SK-N-SH treated with all-trans-retinoic acid at 6 μM for 48 hours (cell line): Measurements from ENCODE around the gene PPL.

Experiments used
- ATAC-seq: fragments of 200-7000 bp; cut with Tn5 transposase; 3 replicates; pipeline ENCODE4 v1.9.1; 2020; ENCODE audit warnings: mild to moderate bottlenecking, moderate library complexity
- ARNTL ChIP-seq: fragments of 450-650 bp; formaldehyde crosslinking; IDR thresholded peaks from 2 replicates; pipeline ENCODE4 v1.5.0; 2020; ENCODE audit warnings: low read depth, mild to moderate bottlenecking, moderate library complexity, borderline replicate concordance
- BACH2 ChIP-seq: fragments of 250-450 bp; sonication (Bioruptor Pico); IDR thresholded peaks from 2 replicates; pipeline ENCODE4 v1.9.0; 2021; ENCODE audit warnings: mild to moderate bottlenecking, borderline replicate concordance
- CSDC2 ChIP-seq: fragments of 250-450 bp; sonication (Bioruptor Pico); IDR thresholded peaks from 2 replicates; pipeline ENCODE4 v1.5.0; 2020; ENCODE audit warnings: mild to moderate bottlenecking, moderate library complexity
- CSRNP3 ChIP-seq: fragments of 250-450 bp; sonication (Bioruptor Pico); IDR thresholded peaks from 2 replicates; pipeline ENCODE4 v1.5.1; 2021; ENCODE audit warnings: mild to moderate bottlenecking, moderate library complexity
- OSR1 ChIP-seq: fragments of 250-450 bp; sonication (Bioruptor Pico); IDR thresholded peaks from 2 replicates; pipeline ENCODE4 v1.8.0; 2022; ENCODE audit warnings: moderate library complexity, mild to moderate bottlenecking, inconsistent platforms
- PATZ1 ChIP-seq: fragments of 250-450 bp; sonication (Bioruptor Pico); IDR thresholded peaks from 2 replicates; pipeline ENCODE4 v1.8.0; 2020; ENCODE audit warnings: mild to moderate bottlenecking, moderate library complexity, borderline replicate concordance
- POU6F1 ChIP-seq: fragments of 250-450 bp; sonication (Bioruptor Pico); IDR thresholded peaks from 2 replicates; pipeline ENCODE4 v1.8.0; 2021; ENCODE audit warnings: low read depth, mild to moderate bottlenecking, moderate library complexity, borderline replicate concordance
- PPARA ChIP-seq: fragments of 250-450 bp; sonication (Bioruptor Pico); IDR thresholded peaks from 2 replicates; pipeline ENCODE4 v1.5.0; 2020; ENCODE audit warnings: mild to moderate bottlenecking, borderline replicate concordance
- RARB ChIP-seq: fragments of 250-450 bp; sonication (Bioruptor Pico); IDR thresholded peaks from 2 replicates; pipeline ENCODE4 v1.8.0; 2021; ENCODE audit warnings: mild to moderate bottlenecking, moderate library complexity
- SNAI2 ChIP-seq: fragments of 250-450 bp; sonication (Bioruptor Pico); IDR thresholded peaks from 2 replicates; pipeline ENCODE4 v1.5.0; 2020; ENCODE audit warnings: mild to moderate bottlenecking, moderate library complexity
- TCF4 ChIP-seq: fragments of 250-450 bp; sonication (Bioruptor Pico); IDR thresholded peaks from 2 replicates; pipeline ENCODE4 v1.8.0; 2021; ENCODE audit warnings: mild to moderate bottlenecking, moderate library complexity, borderline replicate concordance
- TOX ChIP-seq: fragments of 250-450 bp; sonication (Bioruptor Pico); IDR thresholded peaks from 2 replicates; pipeline ENCODE4 v1.8.0; 2021; ENCODE audit warnings: mild to moderate bottlenecking, moderate library complexity, borderline replicate concordance
- TSHZ2 ChIP-seq: fragments of 250-450 bp; sonication (Bioruptor Pico); IDR thresholded peaks from 2 replicates; pipeline ENCODE4 v1.5.0; 2020; ENCODE audit warnings: mild to moderate bottlenecking, moderate library complexity
- ZC3H10 ChIP-seq: fragments of 250-450 bp; sonication (Bioruptor Pico); IDR thresholded peaks from 2 replicates; pipeline ENCODE4 v1.5.1; 2021; ENCODE audit warnings: mild to moderate bottlenecking, moderate library complexity
- ZFP3 ChIP-seq: fragments of 250-450 bp; sonication (Bioruptor Pico); IDR thresholded peaks from 2 replicates; pipeline ENCODE4 v1.5.0; 2020; ENCODE audit warnings: mild to moderate bottlenecking, moderate library complexity
- ZFP30 ChIP-seq: fragments of 450-650 bp; formaldehyde crosslinking; IDR thresholded peaks from 2 replicates; pipeline ENCODE4 v1.5.0; 2022; ENCODE audit warnings: mild to moderate bottlenecking, moderate library complexity
- ZNF565 ChIP-seq: fragments of 450-650 bp; formaldehyde crosslinking; conservative IDR thresholded peaks from 2 replicates; pipeline ENCODE4 v1.5.0; 2020; ENCODE audit warnings: low read depth, mild to moderate bottlenecking, moderate library complexity
- ZNF70 ChIP-seq: fragments of 450-650 bp; formaldehyde crosslinking; IDR thresholded peaks from 2 replicates; pipeline ENCODE4 v1.5.0; 2020; ENCODE audit warnings: mild to moderate bottlenecking, moderate library complexity
- ZNF8 ChIP-seq: fragments of 450-650 bp; formaldehyde crosslinking; IDR thresholded peaks from 2 replicates; pipeline ENCODE4 v1.5.0; 2020; ENCODE audit warnings: mild to moderate bottlenecking, moderate library complexity

The PPL gene

GRCh38 chr16:4837733-4838501, 99.0 kb downstream of the PPL start:
- no peak for TF ChIP-seq TOX (CRISPR knock-in tag)
- no peak for TF ChIP-seq ZNF70 (CRISPR knock-in tag)
- no peak for TF ChIP-seq OSR1
- no peak for TF ChIP-seq ZFP3 (CRISPR knock-in tag)
- TF ChIP-seq ARNTL (CRISPR knock-in tag), result no peak
- no peak for TF ChIP-seq CSDC2 (CRISPR knock-in tag)
- no peak for TF ChIP-seq PPARA (CRISPR knock-in tag)
- ATAC-seq, result no peak

- TF ChIP-seq OSR1 (no peak), ZNF70 (CRISPR knock-in tag) (no peak), CSRNP3 (no peak), POU6F1 (CRISPR knock-in tag) (no peak), BACH2 (CRISPR knock-in tag) (no peak), PPARA (CRISPR knock-in tag) (no peak), SNAI2 (CRISPR knock-in tag) (no peak), TCF4 (CRISPR knock-in tag) (no peak), TOX (CRISPR knock-in tag) (no peak), ZFP30 (no peak), CSDC2 (CRISPR knock-in tag) (no peak), TSHZ2 (no peak), ZC3H10 (no peak), RARB (no peak)
- ATAC-seq, result no peak
Observed at GRCh38 chr16:4836727-4837126, 100.2 kb downstream of the PPL start.

- no peak for TF ChIP-seq ZC3H10
- TF ChIP-seq SNAI2 (CRISPR knock-in tag), result no peak
- no peak for TF ChIP-seq TSHZ2
- TF ChIP-seq ZFP3 (CRISPR knock-in tag), result no peak
- no peak for TF ChIP-seq CSRNP3
- no peak for TF ChIP-seq PATZ1
- TF ChIP-seq ZNF8 (CRISPR knock-in tag), result no peak
- no peak for TF ChIP-seq PPARA (CRISPR knock-in tag)
- no peak for TF ChIP-seq CSDC2 (CRISPR knock-in tag)
- TF ChIP-seq TCF4 (CRISPR knock-in tag), result no peak
- TF ChIP-seq ZNF565 (CRISPR knock-in tag), result no peak
- no peak for TF ChIP-seq ZNF70 (CRISPR knock-in tag)
- ATAC-seq, result no peak
Observed at GRCh38 chr16:4833584-4833983, 103.4 kb downstream of the PPL start.
